Ovary (tissue), 9 donors: ENCODE results near the gene GNPDA2. TPM values are rescaled to one million over a fixed set of nuclear protein-coding genes. Genes with fewer than 3 reads are reported as not detected.

Experiments
- DNase-seq, 5 donors: peaks; one replicate each; pipeline ENCODE4 v3.0.0-alpha.2; 2019 to 2020
- H3K27ac ChIP-seq, 2 donors: fragments of 200-600 bp; one replicate each; pipeline versions ENCODE4 v1.5.1 to v1.8.0; 2019 to 2022
- H3K27me3 ChIP-seq: fragments of 200-600 bp; one replicate; pipeline ENCODE4 v1.8.0; 2022
- H3K36me3 ChIP-seq: fragments of 200-600 bp; sonication (generic); one replicate; pipeline ENCODE4 v1.5.1; 2019
- H3K4me1 ChIP-seq: one replicate; pipeline ENCODE4 v1.8.1; 2013; ENCODE audit warnings: mild to moderate bottlenecking, moderate library complexity; ENCODE audit not compliant: insufficient read depth
- H3K4me3 ChIP-seq: fragments of 200-600 bp; sonication (generic); one replicate; pipeline ENCODE4 v1.5.1; 2017
- H3K9me3 ChIP-seq, 2 donors: fragments of 200-600 bp in 1 of 2; sonication (generic) in 1 of 2; one replicate each; pipeline versions ENCODE4 v1.5.1 to v1.8.1; 2013 to 2019; ENCODE audit warnings: mild to moderate bottlenecking in 1 of 2, moderate library complexity in 1 of 2
- CTCF ChIP-seq, 3 donors: fragments of 450-650 bp in 2 of 3; fragments of 200-600 bp in 1 of 3; IDR thresholded peaks; one replicate each; pipeline versions ENCODE4 v1.5.1 to v1.8.0; 2016 to 2022; ENCODE audit warnings: antibody characterized with exemption in 3 of 3, mild to moderate bottlenecking in 1 of 3
- EP300 ChIP-seq: sonication (generic); formaldehyde crosslinking; IDR thresholded peaks from one replicate; pipeline ENCODE4 v1.6.1; 2017; ENCODE audit warnings: antibody characterized with exemption
- POLR2A ChIP-seq: fragments of 450-650 bp; IDR thresholded peaks from one replicate; pipeline ENCODE4 v1.6.1; 2017; ENCODE audit warnings: antibody characterized with exemption, mild to moderate bottlenecking, moderate library complexity
- WGBS, 3 donors: extraction: QIAGEN DNeasy Blood & Tissue Kit in 1 of 3; methylation state at CpG; one replicate each; pipeline versions ENCODE4 v1.1.5 to v1.1.7; 2013 to 2017; 5-methylcytosine and 5-hydroxymethylcytosine counted together
- intact Hi-C, 4 donors: fragments of 100-400 bp; cut with DNase I; formaldehyde crosslinking; loops; one replicate each; pipeline versions ENCODE4 v1.11.0 to v1.15.1; 2022 to 2023
- polyA plus RNA-seq, 2 donors: library from polyadenylated mRNA; stranded (reverse); fragments of 200-250 nt in 1 of 2; fragments of 350-450 nt in 1 of 2; fragmentation: Illumina TruSeq in 1 of 2; extraction: RNeasy Lipid Tissue Mini Kit (QIAGEN cat#74804) in 1 of 2; gene quantifications; one replicate each; pipeline ENCODE4 v1.2.3, GENCODE V29; 2013 to 2014
- total RNA-seq, 7 donors: library from RNA; depleted of rRNA in 2 of 7; stranded (reverse); fragments of >200 nt in 2 of 7; fragmentation: NEBNext Ultra II Directional in 3 of 7; extraction: Animal tissue kit (Norgen Biotek cat#: 25700) in 3 of 7; gene quantifications; one replicate each; pipeline versions ENCODE4 v1.1.0 to v1.2.4, GENCODE V29; 2016 to 2023
- donor health status: DM: no; HTN: no; CAD: no; lungs with moderate emphysema.
- donor health status: DM: no; HTN: no; CAD: no.
- donor health status: Bipolar disorder and iron deficiency.
- donor health status: DM: yes; HTN: yes; CAD: no.
- donor health status: DM: no; HTN: no; CAD: no.
- donor health status: DM: yes; HTN: yes; CAD: no.

The GNPDA2 gene
- total and polyA plus RNA-seq, 9 donors: 13.1 to 30.3 (median 21.4) TPM

- intact Hi-C loops: no loop called here
- TF ChIP-seq POLR2A: no peak
- TF ChIP-seq CTCF (IDR thresholded peaks at IDR 0.05): no peak
- TF ChIP-seq EP300: no peak
- Histone ChIP-seq H3K27ac (no peak overlapping the region), H3K27me3 (no peaks in the 10 kb centered on the region), H3K36me3 (no peaks in the 10 kb centered on the region), H3K4me1 (no peaks in the 10 kb centered on the region), H3K9me3 (no peaks in the 10 kb centered on the region), H3K4me3 (no peak overlapping the region)
- no peak for DNase-seq
- WGBS, 3 donors: 81 to 84% (median 81%) methylated on average over 4 of the region's 4 CpGs
Measured at GRCh38 chr4:44765116-44765515, 38.8 kb upstream of the GNPDA2 start.

GRCh38 chr4:44761306-44761705 lies 35.0 kb upstream of the GNPDA2 start:
- WGBS, 3 donors: 18 to 44% (median 25%) methylated on average over 2 of the region's 2 CpGs
- Histone ChIP-seq H3K4me3 (no peak overlapping the region), H3K4me1 (no peaks in the 10 kb centered on the region), H3K27ac (no peak overlapping the region), H3K27me3 (no peaks in the 10 kb centered on the region), H3K9me3 (no peaks in the 10 kb centered on the region), H3K36me3 (no peaks in the 10 kb centered on the region)
- no peak for DNase-seq
- intact Hi-C loops: no loop called here
- TF ChIP-seq EP300 (no peak), CTCF (IDR thresholded peaks at IDR 0.05) (no peak), POLR2A (no peak)

- intact Hi-C loops: no loop called here
- WGBS, 3 donors: 21 to 22% (median 21%) methylated on average over 8 of the region's 8 CpGs
Measured at GRCh38 chr4:44760142-44760898, 34.0 kb upstream of the GNPDA2 start.

GRCh38 chr4:44756559-44756958 lies 30.2 kb upstream of the GNPDA2 start:
- 75 to 79% (median 76%) methylated on average over 2 of the region's 2 CpGs for WGBS, 3 donors
- TF ChIP-seq EP300 (no peak), POLR2A (no peak), CTCF (IDR thresholded peaks at IDR 0.05) (no peak)
- intact Hi-C loops: no loop called here

More at GRCh38 chr4:44760142-44760898, 34.0 kb upstream of the GNPDA2 start:
- no peak overlapping the region for H3K27ac ChIP-seq
- H3K36me3 ChIP-seq: no peaks in the 10 kb centered on the region
- H3K4me3 ChIP-seq: no peak overlapping the region
- H3K4me1 ChIP-seq: no peaks in the 10 kb centered on the region
- TF ChIP-seq POLR2A (no peak), EP300 (no peak), CTCF (IDR thresholded peaks at IDR 0.05) (peak in 1 of 3 donors; percentile 33)
- H3K9me3 ChIP-seq: no peaks in the 10 kb centered on the region
- H3K27me3 ChIP-seq: no peaks in the 10 kb centered on the region
- DNase-seq: no peak

More at GRCh38 chr4:44756559-44756958, 30.2 kb upstream of the GNPDA2 start:
- H3K9me3 ChIP-seq: no peaks in the 10 kb centered on the region
- no peaks in the 10 kb centered on the region for H3K4me1 ChIP-seq
- H3K4me3 ChIP-seq: no peak overlapping the region
- no peak for DNase-seq
- H3K27ac ChIP-seq: no peak overlapping the region
- no peaks in the 10 kb centered on the region for H3K27me3 ChIP-seq
- H3K36me3 ChIP-seq: no peaks in the 10 kb centered on the region
